22Rv1 (cell line): ENCODE data around the gene CCDC77.

Experiments
- ZFX ChIP-seq: fragments of 450-650 bp; IDR thresholded peaks from 2 replicates; pipeline ENCODE4 v1.6.1; 2017; ENCODE audit warnings: antibody characterized with exemption, borderline replicate concordance
- TF ChIP-seq, protein P1 (sequence below): fragments of 450-650 bp; IDR thresholded peaks from 2 replicates; pipeline ENCODE4 v1.5.1; 2017; ENCODE audit warnings: mild to moderate bottlenecking

- TF ChIP-seq, protein P1, sequence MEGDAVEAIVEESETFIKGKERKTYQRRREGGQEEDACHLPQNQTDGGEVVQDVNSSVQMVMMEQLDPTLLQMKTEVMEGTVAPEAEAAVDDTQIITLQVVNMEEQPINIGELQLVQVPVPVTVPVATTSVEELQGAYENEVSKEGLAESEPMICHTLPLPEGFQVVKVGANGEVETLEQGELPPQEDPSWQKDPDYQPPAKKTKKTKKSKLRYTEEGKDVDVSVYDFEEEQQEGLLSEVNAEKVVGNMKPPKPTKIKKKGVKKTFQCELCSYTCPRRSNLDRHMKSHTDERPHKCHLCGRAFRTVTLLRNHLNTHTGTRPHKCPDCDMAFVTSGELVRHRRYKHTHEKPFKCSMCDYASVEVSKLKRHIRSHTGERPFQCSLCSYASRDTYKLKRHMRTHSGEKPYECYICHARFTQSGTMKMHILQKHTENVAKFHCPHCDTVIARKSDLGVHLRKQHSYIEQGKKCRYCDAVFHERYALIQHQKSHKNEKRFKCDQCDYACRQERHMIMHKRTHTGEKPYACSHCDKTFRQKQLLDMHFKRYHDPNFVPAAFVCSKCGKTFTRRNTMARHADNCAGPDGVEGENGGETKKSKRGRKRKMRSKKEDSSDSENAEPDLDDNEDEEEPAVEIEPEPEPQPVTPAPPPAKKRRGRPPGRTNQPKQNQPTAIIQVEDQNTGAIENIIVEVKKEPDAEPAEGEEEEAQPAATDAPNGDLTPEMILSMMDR: no peak
- TF ChIP-seq ZFX: no peak
These were observed 45.7 kb downstream of the CCDC77 start for GRCh38 chr12:447141-447540.
